ENCODE results near the gene C1QTNF3. TPM values are rescaled to one million over a fixed set of nuclear protein-coding genes. Genes with fewer than 3 reads are reported as not detected.

The C1QTNF3 gene
- total and polyA plus RNA-seq, 2 of the 8 experiments (the other 6 are each of a cell fraction or from before 2014, with no cell fraction given), result 1.0 to 1.2 TPM

- Histone ChIP-seq H3K23ac (ENCODE audit: insufficient read length) (no peak overlapping the region), H3K36me3 (ENCODE audit: control insufficient read depth in 2 of 4, insufficient read depth in 4 of 4, low read length in 3 of 4) (no peaks in the 10 kb centered on the region), H3K4ac (replicated peaks; ENCODE audit: insufficient read length, low read depth, low read length) (no peak overlapping the region), H3K4me3 (ENCODE audit: extremely low read depth in 1 of 4, insufficient read depth in 2 of 4, low read depth in 3 of 4, low read length in 4 of 4) (no peak overlapping the region), H3K14ac (ENCODE audit: insufficient read length) (no peak overlapping the region), H2BK120ac (replicated peaks; ENCODE audit: low read depth, low read length) (no peak overlapping the region), H3K23me2 (ENCODE audit: low read depth, low read length) (no peaks in the 10 kb centered on the region), H2BK12ac (ENCODE audit: low read depth, low read length) (no peak overlapping the region), H2BK20ac (ENCODE audit: low read length) (no peak overlapping the region), H4K20me1 (replicated peaks in 1 of 2; ENCODE audit: control insufficient read depth in 1 of 2, insufficient read depth in 2 of 2, low read length in 2 of 2) (no peaks in the 10 kb centered on the region), H2BK5ac (ENCODE audit: low read depth, low read length) (no peak overlapping the region), H4K5ac (ENCODE audit: insufficient read length, low read depth, low read length) (no peak overlapping the region), H2AFZ (ENCODE audit: low read length) (no peak overlapping the region), H3K27me3 (replicated peaks in 1 of 4; ENCODE audit: control insufficient read depth in 3 of 4, extremely low read depth in 1 of 4, insufficient read depth in 3 of 4, low read length in 3 of 4) (no peaks in the 10 kb centered on the region), H3K4me2 (ENCODE audit: insufficient read depth in 1 of 2, low read depth in 2 of 2, low read length in 2 of 2) (no peak overlapping the region), H2BK15ac (ENCODE audit: low read length) (no peak overlapping the region), H3K18ac (ENCODE audit: extremely low read depth, low read length) (no peak overlapping the region), H4K8ac (ENCODE audit: extremely low read depth, insufficient read depth, low read length) (no peak overlapping the region), H2AK5ac (ENCODE audit: low read depth, low read length) (no peak overlapping the region), H3K27ac (ENCODE audit: low read depth, low read length) (no peak overlapping the region), H3K79me1 (ENCODE audit: low read depth, low read length) (no peaks in the 10 kb centered on the region), H3K4me1 (replicated peaks in 1 of 4; ENCODE audit: control insufficient read depth in 3 of 4, insufficient read depth in 4 of 4, low read length in 3 of 4) (no peaks in the 10 kb centered on the region), H4K91ac (replicated peaks; ENCODE audit: insufficient read length, low read length) (no peak overlapping the region), H3K56ac (replicated peaks; ENCODE audit: insufficient read length, low read depth, low read length) (no peak overlapping the region), H3K9me3 (ENCODE audit: insufficient read depth in 2 of 2, low read depth in 1 of 2, low read length in 1 of 2) (no peaks in the 10 kb centered on the region), H3K79me2 (ENCODE audit: control insufficient read depth in 1 of 2, insufficient read depth in 2 of 2, low read length in 2 of 2) (no peaks in the 10 kb centered on the region), H3K9ac (replicated peaks in 1 of 4; ENCODE audit: extremely low read depth in 1 of 4, low read depth in 3 of 4, low read length in 3 of 4) (no peak overlapping the region)
- CTCF ChIA-PET (ENCODE audit: partially characterized antibody), result no interaction called here
- DNase-seq (ENCODE audit: low read depth in 1 of 2, low spot score in 2 of 2) (no peak), FAIRE-seq (no peak)
- 89% methylated on average over 9 of the region's 9 CpGs; no CpG with 5 or more reads in 1 of the 2 experiments for WGBS, 2 experiments (ENCODE audit: extremely low coverage in 1 of 2, insufficient coverage in 1 of 2, insufficient read length in 1 of 2, insufficient replicate concordance in 2 of 2, low coverage in 1 of 2, low lambda C conversion rate in 2 of 2, missing lambda C conversion rate in 1 of 2)
- POLR2A ChIA-PET (ENCODE audit: partially characterized antibody), result no interaction called here
- TF ChIP-seq HDAC6 (IDR thresholded peaks at IDR 0.05; ENCODE audit: low read depth, low read length) (no peak), MAX (IDR thresholded peaks at IDR 0.05) (0 out of 2 replicates have a peak, but pooled peaks have one; percentile 16)
Measured at GRCh38 chr5:34026089-34026761, 16.8 kb downstream of the C1QTNF3 start.
